CD14-positive monocyte (primary cell): Measurements from ENCODE around the gene PSMF1. TPM values are rescaled to one million over a fixed set of nuclear protein-coding genes. Genes with fewer than 3 reads are reported as not detected.

Experiments
- DNase-seq, 3 donors: peaks; one replicate each; pipeline ENCODE4 v3.0.0-alpha.2; 2011 to 2022
- H2AFZ ChIP-seq: 2 replicates; pipeline ENCODE4 v1.6.0; 2012; ENCODE audit warnings: mild to moderate bottlenecking, low read depth, low read length, inconsistent platforms; ENCODE audit not compliant: insufficient read depth, poor library complexity, severe bottlenecking
- H3K27ac ChIP-seq, 2 donors: 1 replicate in 1 of 2; 2 replicates in 1 of 2; pipeline ENCODE4 v1.5.1; 2012 to 2013; ENCODE audit warnings: low read length in 2 of 2, control low read depth in 1 of 2, inconsistent platforms in 1 of 2, low read depth in 1 of 2, mild to moderate bottlenecking in 1 of 2
- H3K27me3 ChIP-seq, 2 donors: one replicate each; pipeline versions ENCODE4 v1.6.0 to v1.6.1; 2011 to 2013; ENCODE audit warnings: low read length in 2 of 2; ENCODE audit not compliant: control insufficient read depth in 2 of 2, insufficient read depth in 2 of 2
- H3K36me3 ChIP-seq, 2 donors: replicated peaks in 1 of 2; 1 replicate in 1 of 2; 2 replicates in 1 of 2; pipeline versions ENCODE4 v1.5.1 to v1.6.1; 2012 to 2013; ENCODE audit warnings: low read length in 2 of 2, control low read depth in 1 of 2, inconsistent platforms in 1 of 2, mild to moderate bottlenecking in 1 of 2; ENCODE audit not compliant: insufficient read depth in 2 of 2, control insufficient read depth in 1 of 2
- H3K4me1 ChIP-seq, 2 donors: 1 replicate in 1 of 2; 2 replicates in 1 of 2; pipeline versions ENCODE4 v1.5.1 to v1.6.1; 2012 to 2013; ENCODE audit warnings: low read length in 2 of 2, control low read depth in 1 of 2, inconsistent platforms in 1 of 2, mild to moderate bottlenecking in 1 of 2, moderate library complexity in 1 of 2; ENCODE audit not compliant: insufficient read depth in 2 of 2, control insufficient read depth in 1 of 2
- H3K4me2 ChIP-seq: replicated peaks from 2 replicates; pipeline ENCODE3; 2012; ENCODE audit warnings: low read length, moderate library complexity, mild to moderate bottlenecking; ENCODE audit not compliant: poor library complexity, severe bottlenecking; ENCODE audit errors: extremely low read depth
- H3K4me3 ChIP-seq, 3 experiments: fragments of 200-600 bp in 1 of 3; sonication (generic) in 1 of 3; replicated peaks in 1 of 3; 1 replicate in 2 of 3; 2 replicates in 1 of 3; pipeline ENCODE4 v1.5.1; 2011 to 2013; ENCODE audit warnings: low read length in 3 of 3, mild to moderate bottlenecking in 3 of 3, control low read depth in 2 of 3, low read depth in 2 of 3, inconsistent platforms in 1 of 3, moderate library complexity in 1 of 3
- H3K79me2 ChIP-seq: 2 replicates; pipeline ENCODE4 v1.6.0; 2012; ENCODE audit warnings: mild to moderate bottlenecking, control low read depth, inconsistent platforms, low read length, moderate library complexity; ENCODE audit not compliant: insufficient read depth
- H3K9ac ChIP-seq: 2 replicates; pipeline ENCODE4 v1.6.0; 2017; ENCODE audit warnings: low read length, mild to moderate bottlenecking; ENCODE audit not compliant: insufficient read depth, poor library complexity, severe bottlenecking
- H3K9me3 ChIP-seq, 2 donors: replicated peaks in 1 of 2; 1 replicate in 1 of 2; 2 replicates in 1 of 2; pipeline versions ENCODE4 v1.5.1 to v1.6.1; 2012 to 2013; ENCODE audit warnings: low read length in 2 of 2, control low read depth in 1 of 2; ENCODE audit not compliant: control insufficient read depth in 1 of 2, insufficient read depth in 1 of 2
- H4K20me1 ChIP-seq: 2 replicates; pipeline ENCODE4 v1.6.0; 2012; ENCODE audit warnings: mild to moderate bottlenecking, low read length, control low read depth, moderate library complexity; ENCODE audit not compliant: insufficient read depth
- H3K27ac Mint-ChIP-seq, 7 donors: one replicate each; pipeline ENCODE4 v1.8.0; 2020; ENCODE audit warnings: mild to moderate bottlenecking in 7 of 7, mixed read lengths in 7 of 7, moderate library complexity in 6 of 7, inconsistent platforms in 2 of 7
- H3K27me3 Mint-ChIP-seq, 3 donors: one replicate each; pipeline ENCODE4 v1.8.0; 2021 to 2022; ENCODE audit warnings: low read depth in 3 of 3, mild to moderate bottlenecking in 3 of 3, mixed read lengths in 3 of 3, moderate library complexity in 3 of 3, inconsistent platforms in 1 of 3
- H3K36me3 Mint-ChIP-seq, 2 donors: one replicate each; pipeline ENCODE4 v1.8.0; 2020; ENCODE audit warnings: mixed read lengths in 2 of 2, inconsistent platforms in 1 of 2, mild to moderate bottlenecking in 1 of 2
- H3K4me1 Mint-ChIP-seq: one replicate; pipeline ENCODE4 v1.8.0; 2020; ENCODE audit warnings: mild to moderate bottlenecking, mixed read lengths
- H3K4me3 Mint-ChIP-seq, 2 donors: one replicate each; pipeline ENCODE4 v1.8.0; 2020; ENCODE audit warnings: mild to moderate bottlenecking in 2 of 2, mixed read lengths in 2 of 2, moderate library complexity in 1 of 2
- H3K9me3 Mint-ChIP-seq, 7 donors: one replicate each; pipeline ENCODE4 v1.8.0; 2020 to 2022; ENCODE audit warnings: mixed read lengths in 7 of 7, mild to moderate bottlenecking in 6 of 7, moderate library complexity in 6 of 7, inconsistent platforms in 2 of 7
- WGBS: methylation state at CpG from one replicate; pipeline ENCODE4 v1.1.5; 2013; ENCODE audit warnings: missing lambda C conversion rate; ENCODE audit not compliant: insufficient coverage; 5-methylcytosine and 5-hydroxymethylcytosine counted together
- intact Hi-C, 2 donors: fragments of 100-400 bp; cut with micrococcal nuclease; formaldehyde crosslinking; loops; one replicate each; pipeline versions ENCODE4 v1.15.0 to v1.15.1; 2023
- polyA plus RNA-seq, 3 donors: library from polyadenylated mRNA; depleted of rRNA in 1 of 3; unstranded in 2 of 3; stranded (reverse) in 1 of 3; fragments of 300-500 nt in 2 of 3; fragments of >200 nt in 1 of 3; fragmentation: Illumina TruSeq in 2 of 3; gene quantifications; 1 replicate in 2 of 3; 2 replicates in 1 of 3; pipeline ENCODE4 v1.2.3, GENCODE V29; 2012 to 2021
- TF ChIP-seq, protein P1 (sequence below): fragments of 200-600 bp; IDR thresholded peaks from one replicate; pipeline ENCODE4 v1.8.0; 2022; ENCODE audit warnings: antibody characterized with exemption, mild to moderate bottlenecking

PSMF1 gene
- polyA plus RNA-seq, 3 donors: 103 to 349 (median 138) TPM

DNA sequence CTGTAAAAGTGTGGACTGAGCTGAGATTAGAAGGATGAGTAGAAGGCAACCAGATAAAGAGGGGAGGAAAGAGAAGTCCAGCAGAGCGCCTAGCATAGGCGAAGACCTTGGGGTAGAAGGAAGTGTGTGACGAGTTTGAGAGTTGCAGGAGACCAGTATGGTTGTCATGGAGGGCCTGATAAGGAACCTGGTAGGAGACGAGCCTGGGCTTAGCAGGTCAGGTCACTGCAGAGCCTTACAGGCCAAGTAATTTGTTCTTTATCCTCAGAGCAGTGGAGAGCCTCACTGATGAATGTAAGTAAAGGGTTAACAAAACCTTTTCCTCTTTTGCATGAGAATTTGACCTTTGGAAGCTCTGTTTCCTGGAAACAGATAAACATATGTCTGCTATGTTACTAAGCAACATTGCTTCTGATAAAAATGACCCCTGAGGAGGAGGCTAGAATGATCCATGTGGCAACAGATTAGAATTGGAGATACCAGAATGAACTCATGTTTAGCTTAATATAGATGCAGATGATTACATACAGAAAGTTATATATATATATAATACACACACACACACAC lies 69.3 kb downstream of the PSMF1 start:
- H3K27ac Mint-ChIP-seq: no peak overlapping the region
- H3K4me3 ChIP-seq: no peak overlapping the region
- H2AFZ ChIP-seq: no peak overlapping the region
- peaks cover 0 to 7% of the 10 kb centered on the region in 2 donors for H3K4me1 ChIP-seq
- H3K36me3 ChIP-seq: no peaks in the 10 kb centered on the region
- no peak overlapping the region for H3K9ac ChIP-seq
- peaks cover 30 to 39% (median 30%) of the 10 kb centered on the region in 3 donors for H3K27me3 Mint-ChIP-seq
- no peaks in the 10 kb centered on the region for H3K9me3 ChIP-seq
- no peaks in the 10 kb centered on the region for H3K79me2 ChIP-seq
- peaks cover 0 to 10% of the 10 kb centered on the region in 2 donors for H3K36me3 Mint-ChIP-seq
- TF ChIP-seq, protein P1, sequence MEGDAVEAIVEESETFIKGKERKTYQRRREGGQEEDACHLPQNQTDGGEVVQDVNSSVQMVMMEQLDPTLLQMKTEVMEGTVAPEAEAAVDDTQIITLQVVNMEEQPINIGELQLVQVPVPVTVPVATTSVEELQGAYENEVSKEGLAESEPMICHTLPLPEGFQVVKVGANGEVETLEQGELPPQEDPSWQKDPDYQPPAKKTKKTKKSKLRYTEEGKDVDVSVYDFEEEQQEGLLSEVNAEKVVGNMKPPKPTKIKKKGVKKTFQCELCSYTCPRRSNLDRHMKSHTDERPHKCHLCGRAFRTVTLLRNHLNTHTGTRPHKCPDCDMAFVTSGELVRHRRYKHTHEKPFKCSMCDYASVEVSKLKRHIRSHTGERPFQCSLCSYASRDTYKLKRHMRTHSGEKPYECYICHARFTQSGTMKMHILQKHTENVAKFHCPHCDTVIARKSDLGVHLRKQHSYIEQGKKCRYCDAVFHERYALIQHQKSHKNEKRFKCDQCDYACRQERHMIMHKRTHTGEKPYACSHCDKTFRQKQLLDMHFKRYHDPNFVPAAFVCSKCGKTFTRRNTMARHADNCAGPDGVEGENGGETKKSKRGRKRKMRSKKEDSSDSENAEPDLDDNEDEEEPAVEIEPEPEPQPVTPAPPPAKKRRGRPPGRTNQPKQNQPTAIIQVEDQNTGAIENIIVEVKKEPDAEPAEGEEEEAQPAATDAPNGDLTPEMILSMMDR: no peak
- H4K20me1 ChIP-seq: no peaks in the 10 kb centered on the region
- no peak for DNase-seq
- H3K4me3 Mint-ChIP-seq: no peak overlapping the region
- peaks cover 4 to 13% (median 5%) of the 10 kb centered on the region in 7 donors for H3K9me3 Mint-ChIP-seq
- H3K4me2 ChIP-seq: no peak overlapping the region
- 58% methylated on average over 4 of the region's 4 CpGs for WGBS
- peaks cover 25 to 37% of the 10 kb centered on the region in 2 donors for H3K27me3 ChIP-seq
- H3K27ac ChIP-seq: no peak overlapping the region
- intact Hi-C loops: no loop called here
- peaks cover 15% of the 10 kb centered on the region for H3K4me1 Mint-ChIP-seq

DNA sequence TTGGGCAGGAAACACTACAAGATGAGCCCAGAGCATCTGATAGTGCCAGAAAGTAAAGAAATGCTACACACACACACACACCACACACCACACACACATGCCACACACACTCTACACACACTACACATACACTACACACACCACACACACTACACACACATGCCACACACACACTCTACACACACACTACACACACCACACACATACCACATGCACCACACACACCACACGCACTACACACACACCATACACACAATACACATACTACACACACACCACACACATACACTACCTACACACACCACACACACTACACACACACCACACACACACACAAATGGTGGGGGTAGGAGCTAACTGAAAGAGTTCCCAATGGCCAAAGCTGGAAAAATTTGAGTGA lies 69.9 kb downstream of the PSMF1 start:
- Mint-ChIP-seq H3K27me3 (peaks cover 23 to 35% (median 25%) of the 10 kb centered on the region in 3 donors), H3K27ac (no peak overlapping the region), H3K36me3 (peaks cover 0 to 10% of the 10 kb centered on the region in 2 donors), H3K4me1 (peaks cover 15% of the 10 kb centered on the region), H3K4me3 (no peak overlapping the region), H3K9me3 (peaks cover 4 to 13% (median 5%) of the 10 kb centered on the region in 7 donors)
- Histone ChIP-seq H4K20me1 (no peaks in the 10 kb centered on the region), H2AFZ (no peak overlapping the region), H3K36me3 (no peaks in the 10 kb centered on the region), H3K79me2 (no peaks in the 10 kb centered on the region), H3K4me1 (peaks cover 0 to 7% of the 10 kb centered on the region in 2 donors), H3K9ac (no peak overlapping the region), H3K4me2 (no peak overlapping the region), H3K27ac (no peak overlapping the region), H3K4me3 (no peak overlapping the region), H3K27me3 (peaks cover 18 to 31% of the 10 kb centered on the region in 2 donors), H3K9me3 (no peaks in the 10 kb centered on the region)
- intact Hi-C loops: no loop called here
- no peak for DNase-seq
- TF ChIP-seq, protein P1: no peak
- no CpG with 5 or more reads among the region's 1 CpG for WGBS
